Mononuclear cell (primary cell): Measurements from ENCODE around the gene KDM4B. TPM values are rescaled to one million over a fixed set of nuclear protein-coding genes. Genes with fewer than 3 reads are reported as not detected.

Experiments
- H3K27me3 ChIP-seq: 2 replicates; pipeline ENCODE4 v1.6.0; 2011; ENCODE audit warnings: low read length, control low read depth; ENCODE audit not compliant: insufficient read depth
- H3K4me1 ChIP-seq: 2 replicates; pipeline ENCODE4 v1.5.1; 2011; ENCODE audit warnings: mild to moderate bottlenecking, low read length, control low read depth; ENCODE audit not compliant: insufficient read depth
- H3K4me3 ChIP-seq: 2 replicates; pipeline ENCODE4 v1.5.1; 2011; ENCODE audit warnings: mild to moderate bottlenecking, low read length, moderate library complexity
- H3K9me3 ChIP-seq: 2 replicates; pipeline ENCODE4 v1.5.1; 2011; ENCODE audit warnings: low read depth, mild to moderate bottlenecking, control low read depth, low read length
- total RNA-seq: library from RNA; depleted of rRNA; stranded (reverse); fragments of >200 nt; gene quantifications from one replicate; pipeline ENCODE4 v1.2.3, GENCODE V29; 2012

Gene KDM4B
- total RNA-seq, 1 donor = 17.9 TPM

GRCh38 chr19:5103061-5103701, 134.3 kb downstream of the KDM4B start:
- no peak overlapping the region for H3K4me3 ChIP-seq
- H3K9me3 ChIP-seq = peaks cover 11% of the 10 kb centered on the region
- H3K27me3 ChIP-seq = no peaks in the 10 kb centered on the region
- H3K4me1 ChIP-seq = no peaks in the 10 kb centered on the region

- Histone ChIP-seq H3K4me3 (no peak overlapping the region), H3K9me3 (peaks cover 7% of the 10 kb centered on the region), H3K27me3 (no peaks in the 10 kb centered on the region), H3K4me1 (no peaks in the 10 kb centered on the region)
These were observed 135.0 kb downstream of the KDM4B start for GRCh38 chr19:5103812-5104410.

- no peaks in the 10 kb centered on the region for H3K4me1 ChIP-seq
- H3K9me3 ChIP-seq = peaks cover 3% of the 10 kb centered on the region
- H3K4me3 ChIP-seq = no peak overlapping the region
- no peaks in the 10 kb centered on the region for H3K27me3 ChIP-seq
These were observed 136.0 kb downstream of the KDM4B start for GRCh38 chr19:5104871-5105351.

GRCh38 chr19:5106191-5106726, 137.3 kb downstream of the KDM4B start:
- H3K4me1 ChIP-seq = no peaks in the 10 kb centered on the region
- H3K4me3 ChIP-seq = no peak overlapping the region
- H3K9me3 ChIP-seq = no peaks in the 10 kb centered on the region
- H3K27me3 ChIP-seq = no peaks in the 10 kb centered on the region

GRCh38 chr19:5106971-5107370, 138.1 kb downstream of the KDM4B start:
- Histone ChIP-seq H3K9me3 (no peaks in the 10 kb centered on the region), H3K4me3 (no peak overlapping the region), H3K27me3 (no peaks in the 10 kb centered on the region), H3K4me1 (no peaks in the 10 kb centered on the region)

- no peaks in the 10 kb centered on the region for H3K9me3 ChIP-seq
- H3K4me3 ChIP-seq = no peak overlapping the region
- no peaks in the 10 kb centered on the region for H3K4me1 ChIP-seq
- no peaks in the 10 kb centered on the region for H3K27me3 ChIP-seq
These were observed 138.7 kb downstream of the KDM4B start for GRCh38 chr19:5107432-5108122.

GRCh38 chr19:5108123-5108596, 139.2 kb downstream of the KDM4B start:
- H3K27me3 ChIP-seq = no peaks in the 10 kb centered on the region
- no peak overlapping the region for H3K4me3 ChIP-seq
- H3K4me1 ChIP-seq = no peaks in the 10 kb centered on the region
- no peaks in the 10 kb centered on the region for H3K9me3 ChIP-seq

GRCh38 chr19:5108866-5109265, 140.0 kb downstream of the KDM4B start:
- no peaks in the 10 kb centered on the region for H3K9me3 ChIP-seq
- H3K4me1 ChIP-seq = no peaks in the 10 kb centered on the region
- H3K4me3 ChIP-seq = no peak overlapping the region
- no peaks in the 10 kb centered on the region for H3K27me3 ChIP-seq

GRCh38 chr19:5109560-5109959, 140.6 kb downstream of the KDM4B start:
- Histone ChIP-seq H3K4me1 (no peaks in the 10 kb centered on the region), H3K27me3 (no peaks in the 10 kb centered on the region), H3K4me3 (no peak overlapping the region), H3K9me3 (no peaks in the 10 kb centered on the region)

- H3K9me3 ChIP-seq = no peaks in the 10 kb centered on the region
- no peaks in the 10 kb centered on the region for H3K27me3 ChIP-seq
- H3K4me1 ChIP-seq = no peaks in the 10 kb centered on the region
- H3K4me3 ChIP-seq = no peak overlapping the region
These were observed 141.6 kb downstream of the KDM4B start for GRCh38 chr19:5110546-5110945.

GRCh38 chr19:5111051-5111450, 142.1 kb downstream of the KDM4B start:
- Histone ChIP-seq H3K27me3 (no peaks in the 10 kb centered on the region), H3K4me1 (no peaks in the 10 kb centered on the region), H3K4me3 (no peak overlapping the region), H3K9me3 (no peaks in the 10 kb centered on the region)

- H3K27me3 ChIP-seq = no peaks in the 10 kb centered on the region
- no peaks in the 10 kb centered on the region for H3K9me3 ChIP-seq
- no peaks in the 10 kb centered on the region for H3K4me1 ChIP-seq
- no peak overlapping the region for H3K4me3 ChIP-seq
These were observed 143.3 kb downstream of the KDM4B start for GRCh38 chr19:5112175-5112574.

GRCh38 chr19:5112681-5113575, 144.0 kb downstream of the KDM4B start:
- no peak overlapping the region for H3K4me3 ChIP-seq
- no peaks in the 10 kb centered on the region for H3K27me3 ChIP-seq
- no peaks in the 10 kb centered on the region for H3K4me1 ChIP-seq
- H3K9me3 ChIP-seq = no peaks in the 10 kb centered on the region

GRCh38 chr19:5113633-5114586, 145.0 kb downstream of the KDM4B start:
- H3K27me3 ChIP-seq = no peaks in the 10 kb centered on the region
- H3K4me3 ChIP-seq = no peak overlapping the region
- H3K4me1 ChIP-seq = no peaks in the 10 kb centered on the region
- H3K9me3 ChIP-seq = no peaks in the 10 kb centered on the region
